ENCODE measurements around the gene TP53INP2. TPM values are rescaled to one million over a fixed set of nuclear protein-coding genes. Genes with fewer than 3 reads are reported as not detected.

TP53INP2 gene
- polyA plus RNA-seq, 3 donors: 0.46 to 20.6 (median 0.66) TPM

DNA sequence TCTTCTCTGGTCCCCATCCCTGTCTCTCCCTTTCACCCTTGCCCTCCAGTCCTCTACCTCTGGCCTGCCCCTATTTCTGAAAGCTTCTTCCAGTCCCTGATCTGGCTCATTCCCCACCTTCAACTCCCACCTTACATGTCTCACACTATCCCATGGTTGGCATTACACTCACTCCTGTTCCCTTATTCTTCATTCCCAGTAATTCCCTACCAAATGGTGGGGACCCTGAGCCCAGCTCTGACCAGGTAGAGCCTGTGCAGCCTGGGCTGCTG is 6.4 kb downstream of the TP53INP2 start:
- Histone ChIP-seq H3K9me3 (replicated peaks in 1 of 2; ENCODE audit: control insufficient read depth in 1 of 2, insufficient read depth in 1 of 2, low read length in 2 of 2) (no peaks in the 10 kb centered on the region), H3K9ac (ENCODE audit: insufficient read depth, low read length, poor library complexity, severe bottlenecking) (no peak overlapping the region), H3K4me1 (ENCODE audit: control insufficient read depth in 1 of 2, insufficient read depth in 2 of 2, low read length in 2 of 2) (peaks cover 21 to 34% of the 10 kb centered on the region in 2 donors), H3K4me2 (replicated peaks; ENCODE audit: extremely low read depth, low read length, poor library complexity, severe bottlenecking) (peak overlapping the region; percentile 89), H3K27ac (ENCODE audit: low read depth in 1 of 2, low read length in 2 of 2) (no peak overlapping the region), H3K4me3 (replicated peaks in 1 of 3; ENCODE audit: low read depth in 2 of 3, low read length in 3 of 3) (peak overlapping the region in 1 of 3 experiments; percentile 87), H4K20me1 (ENCODE audit: insufficient read depth, low read length) (peaks cover 5% of the 10 kb centered on the region), H2AFZ (ENCODE audit: insufficient read depth, low read depth, low read length, poor library complexity, severe bottlenecking) (no peak overlapping the region), H3K36me3 (replicated peaks in 1 of 2; ENCODE audit: control insufficient read depth in 1 of 2, insufficient read depth in 2 of 2, low read length in 2 of 2) (peaks cover 19 to 28% of the 10 kb centered on the region in 2 donors), H3K27me3 (ENCODE audit: control insufficient read depth in 2 of 2, insufficient read depth in 2 of 2, low read length in 2 of 2) (peaks cover 6 to 14% of the 10 kb centered on the region in 2 donors), H3K79me2 (ENCODE audit: insufficient read depth, low read length) (no peaks in the 10 kb centered on the region)
- H3K36me3 Mint-ChIP-seq: peaks cover 32 to 40% of the 10 kb centered on the region in 2 donors
- no peaks in the 10 kb centered on the region for H3K9me3 Mint-ChIP-seq
- peaks cover 28% of the 10 kb centered on the region for H3K4me1 Mint-ChIP-seq
- peak overlapping the region; percentile 79 to 96 for H3K4me3 Mint-ChIP-seq
- intact Hi-C loops (cut with micrococcal nuclease): loop anchor here in 1 of 2 donors (5.0 kb wide), 2 partner anchors 33 to 168 kb away; partner anchors contain the start of gene PIGU
- peak overlapping the region in 2 of 7 donors; percentile 32 to 41 for H3K27ac Mint-ChIP-seq
- DNase-seq: no peak
- TF ChIP-seq, protein P1, sequence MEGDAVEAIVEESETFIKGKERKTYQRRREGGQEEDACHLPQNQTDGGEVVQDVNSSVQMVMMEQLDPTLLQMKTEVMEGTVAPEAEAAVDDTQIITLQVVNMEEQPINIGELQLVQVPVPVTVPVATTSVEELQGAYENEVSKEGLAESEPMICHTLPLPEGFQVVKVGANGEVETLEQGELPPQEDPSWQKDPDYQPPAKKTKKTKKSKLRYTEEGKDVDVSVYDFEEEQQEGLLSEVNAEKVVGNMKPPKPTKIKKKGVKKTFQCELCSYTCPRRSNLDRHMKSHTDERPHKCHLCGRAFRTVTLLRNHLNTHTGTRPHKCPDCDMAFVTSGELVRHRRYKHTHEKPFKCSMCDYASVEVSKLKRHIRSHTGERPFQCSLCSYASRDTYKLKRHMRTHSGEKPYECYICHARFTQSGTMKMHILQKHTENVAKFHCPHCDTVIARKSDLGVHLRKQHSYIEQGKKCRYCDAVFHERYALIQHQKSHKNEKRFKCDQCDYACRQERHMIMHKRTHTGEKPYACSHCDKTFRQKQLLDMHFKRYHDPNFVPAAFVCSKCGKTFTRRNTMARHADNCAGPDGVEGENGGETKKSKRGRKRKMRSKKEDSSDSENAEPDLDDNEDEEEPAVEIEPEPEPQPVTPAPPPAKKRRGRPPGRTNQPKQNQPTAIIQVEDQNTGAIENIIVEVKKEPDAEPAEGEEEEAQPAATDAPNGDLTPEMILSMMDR (IDR thresholded peaks at IDR 0.05): no peak
- H3K27me3 Mint-ChIP-seq (ENCODE audit: low read depth in 3 of 3): peaks cover 20 to 29% (median 24%) of the 10 kb centered on the region in 3 donors

DNA sequence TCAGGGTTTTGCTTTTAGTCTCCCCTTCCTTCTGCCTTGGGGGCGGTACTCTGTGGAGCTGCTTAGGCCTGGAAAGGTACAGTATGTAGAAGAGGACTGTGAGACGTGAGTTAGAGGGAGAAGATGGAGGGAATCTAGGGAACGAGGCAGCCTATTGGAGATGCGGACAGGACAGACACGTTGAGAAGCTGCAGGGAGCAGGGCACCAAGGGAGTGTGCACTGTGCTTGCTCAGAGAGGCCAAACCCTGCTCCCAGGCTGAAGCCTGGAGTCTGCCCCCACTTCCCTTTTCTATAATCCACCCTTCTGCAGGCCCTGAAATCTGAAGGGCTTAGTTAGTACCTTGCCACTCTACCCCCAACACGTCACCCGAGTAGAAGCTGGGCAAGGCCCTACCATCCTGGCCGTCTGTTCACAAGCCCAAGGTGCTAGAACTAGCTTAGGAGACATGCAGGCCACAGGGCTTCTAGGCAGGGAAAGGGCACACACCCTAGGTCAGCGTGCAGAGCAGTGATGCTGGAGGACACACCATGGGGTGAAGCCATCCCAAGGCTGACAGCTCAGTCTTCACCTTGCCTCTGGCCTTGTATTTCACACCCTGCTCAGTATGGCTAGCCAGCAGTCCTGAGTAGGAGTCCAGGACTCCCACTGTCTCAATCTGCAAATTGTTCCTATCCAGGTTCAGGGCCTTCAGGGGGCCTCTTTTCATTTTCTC is 6.9 kb downstream of the TP53INP2 start:
- Histone ChIP-seq H3K4me1 (ENCODE audit: control insufficient read depth in 1 of 2, insufficient read depth in 2 of 2, low read length in 2 of 2) (peaks cover 21 to 32% of the 10 kb centered on the region in 2 donors), H3K9ac (ENCODE audit: insufficient read depth, low read length, poor library complexity, severe bottlenecking) (no peak overlapping the region), H3K36me3 (replicated peaks in 1 of 2; ENCODE audit: control insufficient read depth in 1 of 2, insufficient read depth in 2 of 2, low read length in 2 of 2) (peaks cover 24 to 34% of the 10 kb centered on the region in 2 donors), H3K4me3 (replicated peaks in 1 of 3; ENCODE audit: low read depth in 2 of 3, low read length in 3 of 3) (peak overlapping the region in 1 of 3 experiments; percentile 87), H3K27me3 (ENCODE audit: control insufficient read depth in 2 of 2, insufficient read depth in 2 of 2, low read length in 2 of 2) (peaks cover 6 to 14% of the 10 kb centered on the region in 2 donors), H4K20me1 (ENCODE audit: insufficient read depth, low read length) (peaks cover 5% of the 10 kb centered on the region), H2AFZ (ENCODE audit: insufficient read depth, low read depth, low read length, poor library complexity, severe bottlenecking) (no peak overlapping the region), H3K4me2 (replicated peaks; ENCODE audit: extremely low read depth, low read length, poor library complexity, severe bottlenecking) (peak overlapping the region; percentile 89), H3K9me3 (replicated peaks in 1 of 2; ENCODE audit: control insufficient read depth in 1 of 2, insufficient read depth in 1 of 2, low read length in 2 of 2) (no peaks in the 10 kb centered on the region), H3K79me2 (ENCODE audit: insufficient read depth, low read length) (no peaks in the 10 kb centered on the region), H3K27ac (ENCODE audit: low read depth in 1 of 2, low read length in 2 of 2) (no peak overlapping the region)
- Mint-ChIP-seq H3K27ac (peak overlapping the region in 5 of 7 donors; percentile 11 to 41 (median 25)), H3K4me3 (peak overlapping the region; percentile 79 to 96), H3K4me1 (peaks cover 25% of the 10 kb centered on the region), H3K27me3 (ENCODE audit: low read depth in 3 of 3) (peaks cover 20 to 29% (median 20%) of the 10 kb centered on the region in 3 donors), H3K9me3 (no peaks in the 10 kb centered on the region), H3K36me3 (peaks cover 36 to 44% of the 10 kb centered on the region in 2 donors)
- WGBS (ENCODE audit: insufficient coverage): 95% methylated on average over 8 of the region's 9 CpGs
- DNase-seq: no peak
- TF ChIP-seq, protein P1 (IDR thresholded peaks at IDR 0.05): no peak
- intact Hi-C loops (cut with micrococcal nuclease): loop anchor here in 1 of 2 donors (5.0 kb wide), 2 partner anchors 34 to 169 kb away; partner anchors contain the start of gene PIGU

All from CD14-positive monocyte (primary cell).